ENCODE results near the gene SP8. TPM values are rescaled to one million over a fixed set of nuclear protein-coding genes. Genes with fewer than 3 reads are reported as not detected.

The SP8 gene
- total RNA-seq, 1 experiment from 2014 or later, result not detected

DNA sequence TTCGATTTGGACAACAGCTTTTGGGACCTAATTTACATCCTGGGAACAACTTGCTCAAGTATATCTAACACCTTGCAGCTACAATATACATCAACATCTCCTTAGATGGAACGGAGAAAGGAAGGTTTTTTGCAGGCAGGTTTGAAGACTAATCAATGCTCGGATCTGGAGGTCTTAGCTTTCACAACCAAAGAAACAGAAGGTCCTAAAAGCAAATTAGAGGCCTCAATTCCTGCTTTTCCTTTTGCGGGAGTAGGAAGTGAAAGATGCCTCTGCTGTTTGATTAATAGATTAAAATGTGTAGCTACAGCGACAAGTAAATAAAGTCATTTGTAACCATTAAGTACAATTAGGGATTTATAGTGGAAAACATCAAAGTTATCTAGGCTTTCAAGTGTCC is 3.7 kb upstream of the SP8 start:
- Mint-ChIP-seq H3K27me3 (ENCODE audit: unreplicated experiment) (peaks cover 100% of the 10 kb centered on the region), H3K36me3 (ENCODE audit: insufficient read depth, unreplicated experiment) (peaks cover 15% of the 10 kb centered on the region), H3K27ac (ENCODE audit: unreplicated experiment) (no peak overlapping the region), H3K4me1 (ENCODE audit: low read depth, unreplicated experiment) (peaks cover 30% of the 10 kb centered on the region), H3K9me3 (ENCODE audit: low read depth, unreplicated experiment) (no peaks in the 10 kb centered on the region), H3K4me3 (ENCODE audit: low read depth, unreplicated experiment) (no peak overlapping the region)
- TF ChIP-seq, protein P1, sequence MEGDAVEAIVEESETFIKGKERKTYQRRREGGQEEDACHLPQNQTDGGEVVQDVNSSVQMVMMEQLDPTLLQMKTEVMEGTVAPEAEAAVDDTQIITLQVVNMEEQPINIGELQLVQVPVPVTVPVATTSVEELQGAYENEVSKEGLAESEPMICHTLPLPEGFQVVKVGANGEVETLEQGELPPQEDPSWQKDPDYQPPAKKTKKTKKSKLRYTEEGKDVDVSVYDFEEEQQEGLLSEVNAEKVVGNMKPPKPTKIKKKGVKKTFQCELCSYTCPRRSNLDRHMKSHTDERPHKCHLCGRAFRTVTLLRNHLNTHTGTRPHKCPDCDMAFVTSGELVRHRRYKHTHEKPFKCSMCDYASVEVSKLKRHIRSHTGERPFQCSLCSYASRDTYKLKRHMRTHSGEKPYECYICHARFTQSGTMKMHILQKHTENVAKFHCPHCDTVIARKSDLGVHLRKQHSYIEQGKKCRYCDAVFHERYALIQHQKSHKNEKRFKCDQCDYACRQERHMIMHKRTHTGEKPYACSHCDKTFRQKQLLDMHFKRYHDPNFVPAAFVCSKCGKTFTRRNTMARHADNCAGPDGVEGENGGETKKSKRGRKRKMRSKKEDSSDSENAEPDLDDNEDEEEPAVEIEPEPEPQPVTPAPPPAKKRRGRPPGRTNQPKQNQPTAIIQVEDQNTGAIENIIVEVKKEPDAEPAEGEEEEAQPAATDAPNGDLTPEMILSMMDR (IDR thresholded peaks at IDR 0.05; ENCODE audit: unreplicated experiment), result no peak
- no TSS peak for BruUV-seq (replicated peaks)
- no peak for DNase-seq
- CTCF ChIA-PET, result interaction anchor here (0.6 kb wide), 1 partner anchor 806 kb away, joined by 3 read pairs; no protein-coding TSS in a partner anchor
- intact Hi-C loops (cut with micrococcal nuclease; ENCODE audit: unreplicated experiment), result no loop called here

DNA sequence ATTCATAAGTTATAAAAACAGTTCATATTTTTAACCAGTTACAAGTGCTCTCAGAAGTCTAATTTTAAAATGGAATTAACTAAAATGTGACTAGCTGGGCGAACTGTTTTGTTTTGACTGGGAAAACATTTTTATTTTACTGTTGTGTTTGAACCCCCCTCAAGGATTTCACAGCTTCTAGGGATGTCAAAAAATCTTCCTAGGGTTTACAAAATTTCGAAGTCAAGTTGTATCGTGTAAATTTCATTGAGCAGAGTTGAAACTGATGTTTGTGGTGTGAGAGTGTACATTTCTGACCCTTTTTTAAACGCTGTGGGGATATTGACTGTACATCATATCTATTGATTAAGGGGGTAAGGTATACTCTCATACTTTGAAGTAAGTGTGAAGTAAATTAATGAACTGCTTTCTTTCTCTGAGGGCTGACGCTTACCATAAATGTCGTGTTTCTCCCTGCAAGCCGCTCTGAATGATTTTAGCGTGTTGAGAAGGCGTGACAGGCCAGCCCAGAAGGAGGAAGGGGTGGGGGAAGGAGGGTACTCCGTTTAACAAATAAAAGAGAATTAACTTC is 1.8 kb upstream of the SP8 start:
- H3K27me3 Mint-ChIP-seq (ENCODE audit: unreplicated experiment), result peaks cover 98% of the 10 kb centered on the region
- no TSS peak for BruUV-seq (replicated peaks)
- peaks cover 26% of the 10 kb centered on the region for H3K36me3 Mint-ChIP-seq (ENCODE audit: insufficient read depth, unreplicated experiment)
- CTCF ChIA-PET, result interaction anchor here (0.6 to 0.7 kb wide), 4 partner anchors 55 to 1689 kb away, joined by 3 to 5 read pairs (median 4); no protein-coding TSS in a partner anchor
- intact Hi-C loops (cut with micrococcal nuclease; ENCODE audit: unreplicated experiment), result loop anchor here (10.0 kb wide), 1 partner anchor 356 kb away; no protein-coding TSS in a partner anchor
- H3K27ac Mint-ChIP-seq (ENCODE audit: unreplicated experiment), result no peak overlapping the region
- DNase-seq, result no peak
- no peak overlapping the region for H3K4me3 Mint-ChIP-seq (ENCODE audit: low read depth, unreplicated experiment)
- TF ChIP-seq, protein P1 (IDR thresholded peaks at IDR 0.05; ENCODE audit: unreplicated experiment), result no peak
- no peaks in the 10 kb centered on the region for H3K9me3 Mint-ChIP-seq (ENCODE audit: low read depth, unreplicated experiment)
- peaks cover 38% of the 10 kb centered on the region for H3K4me1 Mint-ChIP-seq (ENCODE audit: low read depth, unreplicated experiment)

DNA sequence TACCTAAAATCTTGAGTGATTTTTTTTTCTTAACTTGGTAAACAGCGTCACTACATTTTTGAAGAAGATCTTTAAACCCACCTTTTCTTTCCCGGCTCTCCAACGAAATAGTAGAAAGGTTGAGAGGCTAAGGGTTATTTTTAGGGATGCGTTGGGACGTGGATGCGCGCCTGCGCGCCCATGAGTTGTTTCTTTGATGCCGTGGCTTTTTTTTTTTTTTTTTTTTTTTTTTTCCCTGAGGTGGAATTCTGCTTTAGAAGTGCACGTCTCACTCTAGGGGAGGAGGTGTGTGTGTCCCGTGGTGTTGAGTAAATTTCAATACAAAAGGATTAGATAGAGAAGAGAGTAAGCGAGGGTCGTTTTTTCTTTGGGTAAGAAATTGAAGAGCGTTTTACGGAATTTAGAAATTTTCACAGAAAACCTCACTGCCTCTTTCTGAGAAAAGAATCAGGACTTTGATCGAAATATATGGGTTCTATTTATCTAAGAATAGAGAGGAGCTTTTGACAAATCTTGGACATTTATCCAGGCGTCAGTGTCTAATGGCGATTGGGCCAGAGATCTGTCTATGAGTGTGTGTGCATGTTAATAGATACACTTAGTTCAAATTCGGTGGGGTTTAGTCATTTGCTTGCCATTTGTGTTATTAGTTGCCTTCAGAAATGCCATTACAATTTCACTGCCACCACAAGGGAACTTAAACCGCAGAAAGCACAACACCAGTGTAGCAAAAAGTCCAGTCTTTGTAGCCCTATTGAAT is 1.2 kb upstream of the SP8 start:
- no peaks in the 10 kb centered on the region for H3K9me3 Mint-ChIP-seq (ENCODE audit: low read depth, unreplicated experiment)
- no peak overlapping the region for H3K27ac Mint-ChIP-seq (ENCODE audit: unreplicated experiment)
- BruUV-seq (replicated peaks), result no TSS peak
- intact Hi-C loops (cut with micrococcal nuclease; ENCODE audit: unreplicated experiment), result loop anchor here (10.0 kb wide), 1 partner anchor 357 kb away; no protein-coding TSS in a partner anchor
- peaks cover 26% of the 10 kb centered on the region for H3K36me3 Mint-ChIP-seq (ENCODE audit: insufficient read depth, unreplicated experiment)
- no peak overlapping the region for H3K4me3 Mint-ChIP-seq (ENCODE audit: low read depth, unreplicated experiment)
- peaks cover 38% of the 10 kb centered on the region for H3K4me1 Mint-ChIP-seq (ENCODE audit: low read depth, unreplicated experiment)
- CTCF ChIA-PET, result interaction anchor here (0.6 to 0.7 kb wide), 5 partner anchors 54 to 1688 kb away, joined by 3 to 5 read pairs (median 3); no protein-coding TSS in a partner anchor
- DNase-seq, result no peak
- H3K27me3 Mint-ChIP-seq (ENCODE audit: unreplicated experiment), result peaks cover 98% of the 10 kb centered on the region
- TF ChIP-seq, protein P1 (IDR thresholded peaks at IDR 0.05; ENCODE audit: unreplicated experiment), result no peak

DNA sequence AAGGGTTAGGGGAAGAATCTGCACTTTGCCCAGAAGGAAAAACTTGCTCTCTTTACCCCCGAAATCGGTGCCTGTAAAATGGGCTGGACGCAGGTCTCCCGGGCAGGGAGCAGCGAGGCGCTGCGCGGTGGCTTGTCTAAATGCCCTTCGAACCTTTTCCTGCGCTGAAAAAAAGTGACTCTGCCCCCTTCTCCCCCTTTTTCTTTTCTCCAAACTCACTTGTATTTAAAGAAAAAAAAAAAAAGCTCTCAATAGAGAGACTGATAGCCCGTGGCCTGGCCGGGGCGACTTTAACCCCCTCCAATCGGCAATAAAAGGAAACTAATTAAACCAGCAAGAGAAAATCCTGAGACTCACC is 286 bp downstream of the SP8 start:
- Mint-ChIP-seq H3K9me3 (ENCODE audit: low read depth, unreplicated experiment) (no peaks in the 10 kb centered on the region), H3K27ac (ENCODE audit: unreplicated experiment) (no peak overlapping the region), H3K4me1 (ENCODE audit: low read depth, unreplicated experiment) (peaks cover 37% of the 10 kb centered on the region), H3K36me3 (ENCODE audit: insufficient read depth, unreplicated experiment) (peaks cover 26% of the 10 kb centered on the region), H3K4me3 (ENCODE audit: low read depth, unreplicated experiment) (peak overlapping the region; percentile 88), H3K27me3 (ENCODE audit: unreplicated experiment) (peaks cover 91% of the 10 kb centered on the region)
- TF ChIP-seq, protein P1 (IDR thresholded peaks at IDR 0.05; ENCODE audit: unreplicated experiment), result no peak
- CTCF ChIA-PET, result no interaction called here
- intact Hi-C loops (cut with micrococcal nuclease; ENCODE audit: unreplicated experiment), result loop anchor here (10.0 kb wide), 1 partner anchor 358 kb away; no protein-coding TSS in a partner anchor
- DNase-seq, result no peak
- no TSS peak for BruUV-seq (replicated peaks)

Data from Calu3 (cell line).